Sigmoid colon (tissue), 3 donors: ENCODE measurements around the gene ANKDD1B.
"Not testable (repeated sequence)": the region's sequence is repeated elsewhere in the genome, so short reads cannot be mapped to it uniquely, and the experiment has no call there.

Experiments
- POLR2A ChIP-seq, 2 donors: fragments of 450-650 bp; IDR thresholded peaks; one replicate each; pipeline ENCODE4 v1.6.1; 2016; ENCODE audit warnings: antibody characterized with exemption in 2 of 2, mild to moderate bottlenecking in 2 of 2, moderate library complexity in 2 of 2
- TF ChIP-seq, protein P1 (sequence below), 4 experiments: fragments of 450-650 bp in 3 of 4; fragments of 200-600 bp in 1 of 4; IDR thresholded peaks; one replicate each; pipeline ENCODE4 v1.5.1; 2016 to 2019; ENCODE audit warnings: antibody characterized with exemption in 4 of 4, mild to moderate bottlenecking in 3 of 4, moderate library complexity in 2 of 4

- TF ChIP-seq, protein P1, sequence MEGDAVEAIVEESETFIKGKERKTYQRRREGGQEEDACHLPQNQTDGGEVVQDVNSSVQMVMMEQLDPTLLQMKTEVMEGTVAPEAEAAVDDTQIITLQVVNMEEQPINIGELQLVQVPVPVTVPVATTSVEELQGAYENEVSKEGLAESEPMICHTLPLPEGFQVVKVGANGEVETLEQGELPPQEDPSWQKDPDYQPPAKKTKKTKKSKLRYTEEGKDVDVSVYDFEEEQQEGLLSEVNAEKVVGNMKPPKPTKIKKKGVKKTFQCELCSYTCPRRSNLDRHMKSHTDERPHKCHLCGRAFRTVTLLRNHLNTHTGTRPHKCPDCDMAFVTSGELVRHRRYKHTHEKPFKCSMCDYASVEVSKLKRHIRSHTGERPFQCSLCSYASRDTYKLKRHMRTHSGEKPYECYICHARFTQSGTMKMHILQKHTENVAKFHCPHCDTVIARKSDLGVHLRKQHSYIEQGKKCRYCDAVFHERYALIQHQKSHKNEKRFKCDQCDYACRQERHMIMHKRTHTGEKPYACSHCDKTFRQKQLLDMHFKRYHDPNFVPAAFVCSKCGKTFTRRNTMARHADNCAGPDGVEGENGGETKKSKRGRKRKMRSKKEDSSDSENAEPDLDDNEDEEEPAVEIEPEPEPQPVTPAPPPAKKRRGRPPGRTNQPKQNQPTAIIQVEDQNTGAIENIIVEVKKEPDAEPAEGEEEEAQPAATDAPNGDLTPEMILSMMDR (IDR thresholded peaks at IDR 0.05) = not testable (repeated sequence)
- not testable (repeated sequence) for TF ChIP-seq POLR2A (IDR thresholded peaks at IDR 0.05)
Observed at GRCh38 chr5:75695472-75696351, 84.5 kb downstream of the ANKDD1B start.
